Measurements from ENCODE around the gene SP6.

DNA sequence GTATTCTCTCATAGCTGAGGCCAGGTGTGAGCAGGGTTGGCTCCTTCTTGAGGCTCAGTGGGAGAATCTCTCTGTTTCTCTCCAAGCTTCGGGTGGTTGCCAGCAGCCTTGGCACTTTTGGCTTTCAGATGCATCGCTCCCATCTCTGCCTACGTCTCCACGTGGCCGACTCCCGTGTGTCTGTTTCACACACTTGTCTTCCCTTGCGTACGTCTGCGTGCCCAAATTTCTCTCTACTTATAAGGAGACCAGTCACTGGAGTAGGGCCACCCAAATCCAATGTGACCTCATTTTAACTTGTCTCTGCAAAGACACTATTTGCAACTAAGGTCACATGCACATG, 44.1 kb downstream of the SP6 start:
- TF ChIP-seq, protein P1, sequence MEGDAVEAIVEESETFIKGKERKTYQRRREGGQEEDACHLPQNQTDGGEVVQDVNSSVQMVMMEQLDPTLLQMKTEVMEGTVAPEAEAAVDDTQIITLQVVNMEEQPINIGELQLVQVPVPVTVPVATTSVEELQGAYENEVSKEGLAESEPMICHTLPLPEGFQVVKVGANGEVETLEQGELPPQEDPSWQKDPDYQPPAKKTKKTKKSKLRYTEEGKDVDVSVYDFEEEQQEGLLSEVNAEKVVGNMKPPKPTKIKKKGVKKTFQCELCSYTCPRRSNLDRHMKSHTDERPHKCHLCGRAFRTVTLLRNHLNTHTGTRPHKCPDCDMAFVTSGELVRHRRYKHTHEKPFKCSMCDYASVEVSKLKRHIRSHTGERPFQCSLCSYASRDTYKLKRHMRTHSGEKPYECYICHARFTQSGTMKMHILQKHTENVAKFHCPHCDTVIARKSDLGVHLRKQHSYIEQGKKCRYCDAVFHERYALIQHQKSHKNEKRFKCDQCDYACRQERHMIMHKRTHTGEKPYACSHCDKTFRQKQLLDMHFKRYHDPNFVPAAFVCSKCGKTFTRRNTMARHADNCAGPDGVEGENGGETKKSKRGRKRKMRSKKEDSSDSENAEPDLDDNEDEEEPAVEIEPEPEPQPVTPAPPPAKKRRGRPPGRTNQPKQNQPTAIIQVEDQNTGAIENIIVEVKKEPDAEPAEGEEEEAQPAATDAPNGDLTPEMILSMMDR (IDR thresholded peaks at IDR 0.05): no peak
- TF ChIP-seq POLR2A (IDR thresholded peaks at IDR 0.05; ENCODE audit: low read depth) (no peak), POLR2AphosphoS5 (IDR thresholded peaks at IDR 0.05) (no peak), EP300 (IDR thresholded peaks at IDR 0.05) (no peak)

Data from esophagus muscularis mucosa (tissue), 4 donors.